ENCODE results near the gene CASK.

DNA sequence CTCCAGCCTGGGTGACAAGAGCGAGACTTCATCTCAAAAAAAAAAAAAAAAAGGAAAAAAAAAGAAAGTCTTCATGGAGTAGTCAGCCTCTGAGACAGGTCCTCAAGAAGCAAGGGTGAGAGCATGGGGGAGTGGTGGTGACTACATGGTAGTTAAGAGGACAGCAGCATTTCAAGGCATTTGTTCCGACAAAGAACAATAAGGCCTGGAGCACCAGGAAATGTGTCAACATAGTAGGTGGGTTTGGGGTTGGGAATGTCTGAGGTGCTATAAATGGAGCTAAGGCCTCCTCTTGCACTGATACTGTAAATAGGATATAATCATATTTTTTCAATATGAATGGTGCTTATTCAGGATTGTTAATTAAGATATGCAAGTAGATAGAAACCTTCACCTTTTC, 165.0 kb downstream of the CASK start:
- TF ChIP-seq L3MBTL2 (conservative IDR thresholded peaks at IDR 0.05) (no peak), LEF1 (IDR thresholded peaks at IDR 0.05; ENCODE audit: borderline replicate concordance) (no peak), SP1 (IDR thresholded peaks at IDR 0.05) (no peak), ARNT (IDR thresholded peaks at IDR 0.05) (no peak), NFRKB (IDR thresholded peaks at IDR 0.05) (no peak)
